Myocyte (in vitro differentiated cells): Measurements from ENCODE around the gene COPG2. TPM values are rescaled to one million over a fixed set of nuclear protein-coding genes. Genes with fewer than 3 reads are reported as not detected.
"Not testable (repeated sequence)": the region's sequence is repeated elsewhere in the genome, so short reads cannot be mapped to it uniquely, and the experiment has no call there.

Experiments used
- DNase-seq: peaks from one replicate; pipeline ENCODE4 v3.0.0-alpha.2; 2012; ENCODE audit warnings: low read depth
- total RNA-seq: library from RNA; depleted of rRNA; stranded (reverse); fragments of >200 nt; gene quantifications from 2 replicates; pipeline ENCODE4 v1.2.3, GENCODE V29; 2014

Gene COPG2
- total RNA-seq, 1 donor from 2014 or later = 60.6 TPM

DNA sequence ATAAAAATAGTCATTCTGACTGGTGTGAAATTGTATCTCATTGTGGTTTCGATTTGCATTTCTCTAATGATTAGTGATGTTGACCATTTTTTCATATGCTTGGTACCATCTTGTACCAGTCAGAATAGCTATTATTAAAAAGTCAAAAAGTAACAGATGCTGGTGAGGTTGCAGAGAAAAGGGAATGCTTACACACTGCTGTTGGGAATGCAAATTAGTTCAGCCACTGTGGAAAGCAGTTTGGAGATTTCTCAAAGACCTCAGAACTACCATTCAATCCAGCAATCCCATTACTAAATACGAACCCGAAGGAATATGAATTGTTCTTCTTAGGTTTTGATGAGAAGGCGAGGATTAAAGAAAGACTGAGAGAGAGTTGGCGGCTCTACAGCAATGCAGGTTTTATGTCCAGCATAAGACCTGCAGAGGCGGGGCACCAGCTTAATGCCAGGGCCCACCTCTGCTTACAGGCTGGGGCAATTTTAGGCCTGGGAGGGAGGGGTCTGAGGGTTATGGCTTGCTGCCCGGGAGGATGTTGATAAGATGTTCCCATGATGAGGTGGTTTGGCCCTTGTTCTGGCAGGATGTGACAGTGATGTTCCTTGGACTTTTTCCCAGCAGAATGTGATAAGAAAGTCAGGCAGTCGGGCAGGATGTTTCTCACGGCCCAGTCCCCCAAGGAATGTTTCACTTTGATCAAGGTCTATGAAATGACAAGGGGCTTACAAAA lies 102.2 kb downstream of the COPG2 start:
- no peak for DNase-seq

DNA sequence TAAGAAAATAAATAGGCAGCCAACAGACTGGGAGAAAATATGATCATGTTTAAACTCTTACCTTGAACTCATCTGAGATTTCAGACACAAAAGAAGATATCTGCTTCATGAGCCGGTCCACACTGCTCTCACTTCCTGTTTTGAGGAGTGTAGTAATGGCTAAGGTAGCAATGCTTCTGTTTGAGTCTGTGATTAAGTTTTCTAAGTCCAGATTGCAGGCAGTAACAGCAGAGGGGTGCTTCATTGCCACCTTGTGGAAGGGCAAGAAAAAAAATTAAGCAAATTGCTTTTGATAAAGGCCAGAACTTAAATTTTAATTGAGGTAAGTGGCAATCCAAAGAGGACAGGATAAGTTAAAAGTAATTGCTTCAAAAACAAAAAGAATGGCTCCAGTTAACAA lies 107.6 kb downstream of the COPG2 start:
- DNase-seq = peak; percentile 24

DNA sequence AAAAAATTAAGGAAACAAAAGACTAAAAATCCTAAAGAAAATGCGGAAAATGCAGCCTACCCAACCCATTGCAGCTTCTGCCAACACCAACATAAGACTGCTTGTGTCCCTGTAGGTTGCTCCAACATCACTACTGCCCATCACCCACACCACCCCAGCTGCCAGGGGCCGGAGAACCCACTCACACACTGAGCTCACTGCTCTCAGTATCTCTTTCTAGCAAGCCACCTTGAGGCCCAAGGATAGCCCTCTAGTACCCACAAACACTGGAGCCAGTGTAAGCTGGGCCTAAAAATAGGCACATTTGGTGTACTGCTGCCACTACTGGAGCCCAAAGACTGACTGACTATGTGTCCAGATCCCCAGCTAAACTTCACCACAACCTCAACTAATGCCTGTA lies 109.4 kb downstream of the COPG2 start:
- DNase-seq = peak; percentile 66

DNA sequence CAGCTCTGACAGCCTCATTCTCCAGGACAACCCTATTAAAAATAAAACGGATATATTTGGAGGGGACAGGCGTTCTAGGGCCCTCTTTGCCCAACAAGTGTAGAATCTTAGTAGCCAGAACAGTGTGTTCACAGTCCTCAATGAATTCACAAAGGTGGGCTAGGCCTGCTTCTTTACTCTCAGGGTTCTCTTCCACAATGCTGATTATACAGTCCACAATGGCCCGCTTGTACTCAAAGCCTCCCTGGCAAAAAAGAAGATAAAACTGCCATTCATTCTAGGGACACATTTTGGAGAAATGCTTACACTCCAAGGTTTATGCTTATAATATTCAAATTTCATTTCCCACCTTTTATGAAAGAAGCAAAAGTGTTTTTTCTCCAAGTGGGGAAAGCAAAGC lies 114.1 kb downstream of the COPG2 start:
- DNase-seq = no peak

DNA sequence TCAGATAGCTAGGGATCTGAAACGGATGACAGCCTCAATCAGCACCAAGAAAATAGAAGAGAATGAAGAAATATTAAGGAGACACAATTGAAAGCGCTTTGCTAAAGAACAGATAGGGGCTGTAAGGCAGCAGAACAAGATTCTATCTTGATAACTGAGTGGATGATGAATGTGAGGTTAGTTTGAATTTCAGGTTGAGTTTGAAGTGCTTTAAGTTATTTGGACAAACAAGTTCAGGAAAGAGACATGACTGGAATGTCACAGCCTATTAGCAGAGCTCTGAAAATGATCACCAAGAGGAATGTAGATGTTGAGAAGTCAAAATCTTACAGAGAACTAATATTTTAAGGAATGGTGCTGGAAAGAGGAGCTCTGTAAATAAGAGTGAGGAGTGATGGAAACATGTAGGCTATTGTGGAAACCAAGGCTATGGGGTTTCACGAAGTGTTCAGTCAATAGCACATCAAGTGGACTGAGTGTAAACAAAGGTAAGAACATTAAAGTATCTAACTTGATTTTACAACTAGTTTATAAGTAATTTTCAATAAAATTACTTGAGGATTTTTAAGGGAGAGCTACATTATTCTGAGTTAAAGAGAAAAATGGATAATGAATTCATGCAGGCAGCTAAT lies 115.0 kb downstream of the COPG2 start:
- DNase-seq = no peak

DNA sequence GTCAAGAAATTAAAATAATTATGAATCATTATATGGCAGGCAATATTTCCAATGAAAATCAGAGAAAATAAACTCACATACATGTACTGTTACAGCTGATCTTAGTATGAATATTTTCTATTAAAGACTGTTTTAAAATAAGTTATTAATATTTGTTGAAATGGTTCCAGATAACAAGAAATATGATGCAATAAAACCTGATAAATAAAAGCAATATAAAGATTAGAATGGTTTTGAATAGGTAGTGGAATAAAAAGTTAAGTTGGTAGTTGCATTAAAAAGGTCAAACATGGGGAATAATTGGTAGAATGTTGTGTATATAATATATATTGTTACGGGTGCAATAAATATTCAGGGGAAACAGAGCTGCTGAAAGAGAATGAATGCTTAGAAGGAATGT lies 124.2 kb downstream of the COPG2 start:
- DNase-seq = no peak

DNA sequence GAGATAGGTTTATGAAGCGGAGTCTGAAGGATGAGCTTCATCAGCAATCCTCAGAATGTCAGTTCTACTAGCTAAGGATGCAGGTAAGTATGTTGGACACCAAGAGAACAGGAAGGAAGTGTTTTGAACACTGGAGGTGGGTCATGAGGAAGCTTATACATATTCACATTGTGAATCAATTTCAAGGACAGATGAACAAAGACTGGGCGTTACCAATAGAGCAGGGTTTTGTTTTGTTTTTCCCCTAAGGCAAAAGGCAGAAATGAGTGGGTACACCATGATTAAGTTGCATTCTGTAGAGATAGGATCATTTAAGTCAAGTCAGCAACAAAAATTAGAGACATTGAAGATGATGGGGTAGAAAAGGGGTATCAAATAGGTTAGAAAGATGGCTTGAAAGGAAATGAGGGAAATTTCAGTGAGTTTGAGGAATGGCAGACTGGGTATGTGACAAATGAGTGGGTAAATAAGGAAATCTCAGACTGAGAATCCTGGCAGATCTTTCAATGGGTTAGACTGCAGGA lies 125.0 kb downstream of the COPG2 start:
- DNase-seq = no peak

DNA sequence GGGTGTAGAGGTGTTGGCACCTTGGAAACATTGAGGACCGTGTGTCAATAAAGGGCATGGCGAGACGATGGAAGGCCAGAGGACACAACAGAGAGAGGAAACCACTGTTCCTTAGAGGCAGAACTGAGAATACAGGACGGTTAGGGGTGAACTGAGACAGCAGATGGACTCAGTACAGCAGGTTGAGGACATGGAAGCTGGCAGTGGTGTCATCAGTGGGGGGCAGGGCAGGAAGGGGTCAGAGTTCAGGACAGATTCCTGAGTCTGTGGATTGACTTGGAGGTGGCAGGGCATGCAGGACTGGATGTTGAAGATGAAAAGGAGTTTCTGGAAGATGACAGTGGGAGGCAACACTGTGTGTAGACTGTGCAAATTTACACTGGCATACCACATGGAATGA lies 126.3 kb downstream of the COPG2 start:
- DNase-seq = not testable (repeated sequence)

DNA sequence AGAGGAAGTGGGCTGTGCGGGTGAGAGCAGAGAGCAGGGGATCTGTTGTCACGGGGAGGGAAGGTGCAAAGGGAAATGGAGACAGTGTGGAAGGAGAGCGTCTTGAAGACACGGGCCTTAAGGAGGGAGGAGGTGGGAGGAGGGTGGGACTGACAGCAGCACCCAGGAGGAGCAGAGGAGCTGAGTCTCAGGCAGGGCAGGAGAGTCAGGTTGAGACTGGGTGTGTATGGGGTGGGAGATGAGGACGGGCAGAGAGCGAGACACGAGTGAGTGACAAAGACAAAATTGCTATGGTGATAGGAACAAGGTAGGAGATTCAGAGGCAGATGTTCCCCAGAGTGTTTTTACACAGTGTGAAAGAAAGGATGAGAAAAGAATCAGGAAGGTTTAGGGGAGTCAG lies 127.3 kb downstream of the COPG2 start:
- DNase-seq = not testable (repeated sequence)

DNA sequence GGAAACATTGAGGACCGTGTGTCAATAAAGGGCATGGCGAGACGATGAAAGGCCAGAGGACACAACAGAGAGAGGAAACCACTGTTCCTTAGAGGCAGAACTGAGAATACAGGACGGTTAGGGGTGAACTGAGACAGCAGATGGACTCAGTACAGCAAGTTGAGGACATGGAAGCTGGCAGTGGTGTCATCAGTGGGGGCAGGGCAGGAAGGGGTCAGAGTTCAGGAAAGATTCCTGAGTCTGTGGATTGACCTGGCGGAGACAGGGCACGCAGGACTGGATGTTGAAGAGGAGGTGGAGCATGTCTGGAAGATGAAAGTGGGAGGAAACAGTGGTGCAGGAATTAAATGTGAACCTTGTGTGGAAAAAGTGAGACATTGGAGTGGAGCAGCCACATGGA lies 130.7 kb downstream of the COPG2 start:
- DNase-seq = not testable (repeated sequence)

DNA sequence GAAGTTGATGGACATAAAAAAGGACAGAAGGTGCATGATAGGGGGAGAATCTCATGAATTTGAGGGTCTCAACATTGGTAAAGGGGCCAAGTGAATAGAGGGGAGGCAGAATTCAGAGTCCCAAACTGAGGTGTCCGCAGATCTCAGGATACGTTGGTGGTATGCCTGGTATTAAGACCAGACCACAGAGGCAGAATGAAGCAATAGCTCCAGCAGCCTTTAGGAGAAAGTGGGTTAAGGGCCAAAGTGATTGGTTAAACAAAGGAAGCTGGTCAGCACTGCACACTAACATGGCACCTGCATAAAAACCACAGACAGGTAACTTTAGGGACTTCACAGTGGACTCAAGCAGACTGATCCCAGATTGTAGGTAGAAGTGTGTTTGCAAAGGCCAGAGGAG lies 139.1 kb downstream of the COPG2 start:
- DNase-seq = no peak

DNA sequence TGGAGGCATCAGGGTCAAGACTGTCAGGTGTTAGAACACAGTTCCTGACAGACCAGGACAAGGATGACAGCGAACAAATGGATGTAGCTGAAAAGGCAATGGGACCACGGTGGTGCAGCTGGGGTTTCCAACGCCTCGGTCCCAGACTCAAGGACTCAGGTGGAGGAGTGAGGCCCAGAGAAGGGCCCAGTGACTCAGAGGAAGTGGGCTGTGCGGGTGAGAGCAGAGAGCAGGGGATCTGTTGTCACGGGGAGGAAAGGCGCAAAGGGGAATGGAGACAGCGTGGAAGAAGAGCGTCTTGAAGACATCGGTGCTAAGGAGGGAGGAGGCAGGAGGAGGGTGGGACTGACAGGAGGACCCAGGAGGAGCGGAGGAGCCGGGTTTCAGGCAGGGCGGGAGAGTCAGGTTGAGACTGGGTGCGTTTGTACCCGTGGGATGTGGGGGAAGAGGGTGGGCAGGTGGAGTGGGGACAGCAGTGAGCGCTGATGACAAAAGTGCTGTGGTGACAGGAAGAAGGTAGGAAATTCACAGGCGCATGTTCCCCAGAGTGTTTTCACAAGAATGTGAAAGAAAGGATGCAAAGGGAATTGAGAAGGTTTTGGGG lies 140.7 kb downstream of the COPG2 start:
- DNase-seq = not testable (repeated sequence)

DNA sequence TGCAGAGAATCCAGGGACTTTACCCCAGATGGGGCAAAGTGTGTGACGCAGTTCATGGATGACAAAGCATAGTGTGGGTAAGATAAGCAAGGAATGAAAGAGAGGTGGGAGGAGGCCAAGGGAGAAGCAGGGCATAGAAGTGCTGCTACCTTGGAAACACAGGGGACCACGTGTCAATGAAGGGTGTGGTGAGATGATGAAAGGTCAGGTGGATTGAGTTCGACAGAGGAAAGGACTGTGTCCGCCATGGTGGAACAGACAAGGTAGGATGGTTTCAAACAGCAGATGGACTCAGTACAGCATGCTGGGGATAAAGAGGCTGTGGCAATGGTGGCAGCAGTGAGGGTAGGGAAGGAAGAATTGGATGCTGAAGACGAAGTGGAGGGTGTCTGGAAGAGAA lies 143.9 kb downstream of the COPG2 start:
- DNase-seq = no peak

DNA sequence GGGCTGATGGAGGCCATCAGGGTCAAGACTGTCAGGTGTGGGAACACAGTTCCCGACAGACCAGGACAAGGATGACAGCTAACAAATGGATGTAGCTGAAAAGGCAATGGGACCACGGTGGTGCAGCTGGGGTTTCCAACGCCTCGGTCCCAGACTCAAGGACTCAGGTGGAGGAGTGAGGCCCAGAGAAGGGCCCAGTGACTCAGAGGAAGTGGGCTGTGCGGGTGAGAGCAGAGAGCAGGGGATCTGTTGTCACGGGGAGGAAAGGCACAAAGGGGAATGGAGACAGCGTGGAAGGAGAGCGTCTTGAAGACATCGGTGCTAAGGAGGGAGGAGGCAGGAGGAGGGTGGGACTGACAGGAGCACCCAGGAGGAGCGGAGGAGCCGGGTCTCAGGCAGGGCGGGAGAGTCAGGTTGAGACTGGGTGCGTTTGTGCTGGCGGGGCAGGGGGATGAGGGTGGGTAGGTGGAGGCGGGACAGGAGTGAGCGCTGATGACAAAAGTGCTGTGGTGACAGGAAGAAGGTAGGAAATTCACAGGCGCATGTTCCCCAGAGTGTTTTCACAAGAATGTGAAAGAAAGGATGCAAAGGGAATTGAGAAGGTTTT lies 144.9 kb downstream of the COPG2 start:
- not testable (repeated sequence) for DNase-seq

DNA sequence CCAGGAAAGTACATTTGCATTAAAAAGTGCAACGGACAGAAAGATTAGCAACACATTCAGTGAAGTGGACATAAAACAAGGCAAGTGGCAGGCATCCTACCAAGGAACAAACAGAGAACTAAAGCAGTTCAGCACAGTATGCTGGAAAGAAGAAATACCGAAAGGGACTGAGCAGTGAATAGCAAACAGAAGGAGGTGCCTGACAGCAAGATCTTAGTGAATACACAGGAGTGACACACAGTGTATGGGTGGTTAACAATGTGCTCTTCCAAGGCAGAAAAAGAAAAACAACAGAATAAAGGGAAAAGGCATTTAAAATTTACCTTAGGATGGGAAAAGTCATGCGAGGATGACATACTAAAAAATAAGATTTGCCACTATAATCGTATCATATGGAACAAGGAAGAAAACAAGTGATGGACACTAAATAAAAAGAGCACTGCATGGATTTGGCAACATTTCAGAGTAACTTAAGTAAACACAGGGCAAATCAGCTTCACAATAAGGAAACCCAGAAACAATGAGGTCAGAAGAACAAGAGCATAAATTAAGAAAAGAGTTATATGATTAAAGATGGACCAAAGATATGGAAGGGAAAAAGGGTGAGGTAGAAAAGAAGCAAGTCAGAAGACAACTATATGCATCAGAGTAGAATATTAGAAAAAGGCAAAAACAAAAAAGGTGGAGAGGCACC lies 147.1 kb downstream of the COPG2 start:
- no peak for DNase-seq

DNA sequence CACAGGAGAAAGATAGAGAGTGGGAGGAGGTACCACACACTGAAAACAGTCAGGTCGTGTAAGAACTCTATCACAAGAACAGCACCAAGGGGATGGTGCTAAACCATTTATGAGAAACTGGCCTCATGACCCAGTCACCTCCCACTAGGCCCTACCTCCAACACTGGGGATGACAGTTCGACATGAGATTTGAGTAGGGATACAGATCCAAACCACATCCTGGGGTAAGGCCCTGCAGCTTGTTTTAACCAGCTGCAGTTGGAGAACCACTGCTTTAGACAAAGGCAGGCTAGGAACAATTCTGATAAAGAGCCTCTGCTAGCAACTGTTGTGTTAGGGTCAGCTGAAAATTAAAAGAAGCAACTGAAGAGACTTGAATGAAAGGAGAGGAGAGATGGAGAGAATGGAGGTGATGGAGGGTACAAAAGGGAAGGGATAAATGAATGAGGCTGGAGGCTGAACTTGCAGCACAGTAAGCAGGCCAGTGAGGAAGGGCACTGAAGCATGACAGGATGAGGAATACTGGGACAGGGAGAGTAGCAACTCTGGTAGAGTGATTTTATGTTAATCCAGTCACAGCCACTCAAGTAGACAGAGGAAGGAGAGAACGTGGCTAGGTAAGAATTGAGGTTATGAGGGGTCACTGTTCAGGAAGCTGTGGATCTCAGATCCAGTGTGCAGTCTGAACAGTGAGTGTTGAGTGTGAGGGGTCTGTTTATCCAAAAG lies 153.1 kb downstream of the COPG2 start:
- DNase-seq = no peak

DNA sequence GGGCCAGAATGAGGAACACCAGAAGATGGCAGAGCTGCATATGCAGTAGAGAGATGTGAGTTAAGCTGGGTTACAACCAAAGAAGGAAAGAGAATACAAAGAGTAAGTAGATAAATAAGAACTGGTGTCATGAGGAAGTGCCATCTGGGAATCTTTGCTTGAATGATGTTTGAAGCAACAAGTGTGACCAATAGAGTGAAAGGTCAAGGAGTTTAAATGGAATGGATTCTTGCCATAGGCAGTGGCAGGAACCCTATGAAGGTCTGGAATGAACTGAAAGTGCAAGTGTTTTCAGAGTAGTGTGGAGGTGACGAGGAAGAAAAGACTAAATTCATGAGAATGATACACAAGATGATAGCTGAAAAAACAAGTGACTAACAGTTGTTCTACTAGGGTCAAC lies 155.1 kb downstream of the COPG2 start:
- no peak for DNase-seq

DNA sequence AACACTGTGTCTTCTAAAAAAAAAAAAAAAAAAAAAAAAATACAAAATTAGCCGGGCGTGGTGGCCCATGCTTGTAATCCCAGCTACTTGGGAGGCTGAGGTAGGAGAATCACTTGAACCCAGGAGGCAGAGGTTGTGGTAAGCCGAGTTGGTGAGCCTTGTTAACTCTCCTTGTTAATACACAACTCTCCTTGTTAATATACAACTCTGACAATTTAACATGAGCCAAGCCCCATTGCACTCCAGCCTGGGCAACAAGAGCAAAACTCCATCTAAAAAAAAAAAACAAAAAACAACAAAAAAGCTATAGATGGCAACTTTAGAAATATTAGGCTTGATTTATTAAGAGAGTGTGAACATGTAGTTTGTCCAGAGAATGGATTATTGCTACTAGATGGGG lies 156.5 kb downstream of the COPG2 start:
- not testable (repeated sequence) for DNase-seq

DNA sequence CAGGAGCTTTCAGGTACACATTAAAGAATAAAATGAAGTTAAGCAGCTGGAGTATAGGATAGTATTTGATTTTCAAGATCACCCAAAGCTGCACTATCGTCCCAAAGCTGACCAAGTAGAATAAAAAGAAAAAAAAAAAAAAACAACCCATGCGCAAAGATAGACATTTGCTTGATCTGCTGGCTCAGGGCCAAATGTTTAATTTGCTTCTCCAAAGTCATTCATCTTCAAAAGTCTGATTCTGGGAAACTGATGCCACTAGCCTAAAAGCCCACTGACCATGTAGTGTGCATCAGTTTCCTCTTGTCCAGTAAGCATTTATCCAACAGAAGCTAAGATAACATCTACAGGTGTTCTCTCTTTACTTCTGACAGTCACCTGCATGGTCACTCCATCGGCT lies 162.2 kb downstream of the COPG2 start:
- DNase-seq = no peak

DNA sequence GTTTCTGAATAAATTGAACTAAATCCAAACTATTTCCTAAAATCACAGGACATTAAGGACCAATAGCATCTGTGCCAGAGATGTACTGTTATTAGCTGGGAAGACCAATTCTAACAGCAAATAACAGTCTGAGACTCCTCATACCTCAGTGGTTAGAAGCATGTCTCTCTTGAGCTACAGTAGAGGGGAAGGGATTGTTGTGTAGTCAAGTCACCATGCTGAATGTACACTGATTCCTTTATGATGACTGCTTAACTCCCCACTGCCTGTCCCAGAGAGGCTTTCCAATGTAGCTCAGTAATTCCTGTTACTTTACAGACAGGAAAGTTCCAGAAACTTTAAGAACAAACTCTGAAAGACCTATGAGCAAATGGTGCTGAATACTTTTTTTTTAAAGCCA lies 162.8 kb downstream of the COPG2 start:
- DNase-seq = no peak

DNA sequence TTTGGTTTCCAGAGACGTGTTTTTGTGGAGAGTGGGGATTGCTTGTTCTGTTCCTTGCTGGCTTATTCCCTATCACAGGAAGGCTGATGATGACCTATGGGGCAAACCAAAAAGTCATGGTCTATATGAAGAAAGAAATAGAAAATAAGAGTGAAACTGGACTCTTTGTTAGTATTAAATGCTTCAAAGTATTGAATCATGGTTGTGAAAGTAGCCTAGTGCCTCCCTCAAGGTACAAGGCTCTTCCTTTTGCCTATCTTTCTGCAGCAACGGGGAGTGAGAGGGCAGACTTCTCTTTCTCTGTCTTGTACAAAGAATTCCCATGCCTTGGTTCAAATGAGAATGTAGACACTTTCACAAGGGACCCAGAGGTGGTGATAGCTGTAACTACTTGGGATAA lies 167.6 kb downstream of the COPG2 start:
- no peak for DNase-seq
